ENCODE measurements around the gene CELF4. TPM values are rescaled to one million over a fixed set of nuclear protein-coding genes. Genes with fewer than 3 reads are reported as not detected.

CELF4 gene
- total RNA-seq, 2 donors from 2014 or later, result 3.3 to 4.7 TPM

- TF ChIP-seq POLR2A (IDR thresholded peaks at IDR 0.05), result no peak
- TF ChIP-seq, protein P1, sequence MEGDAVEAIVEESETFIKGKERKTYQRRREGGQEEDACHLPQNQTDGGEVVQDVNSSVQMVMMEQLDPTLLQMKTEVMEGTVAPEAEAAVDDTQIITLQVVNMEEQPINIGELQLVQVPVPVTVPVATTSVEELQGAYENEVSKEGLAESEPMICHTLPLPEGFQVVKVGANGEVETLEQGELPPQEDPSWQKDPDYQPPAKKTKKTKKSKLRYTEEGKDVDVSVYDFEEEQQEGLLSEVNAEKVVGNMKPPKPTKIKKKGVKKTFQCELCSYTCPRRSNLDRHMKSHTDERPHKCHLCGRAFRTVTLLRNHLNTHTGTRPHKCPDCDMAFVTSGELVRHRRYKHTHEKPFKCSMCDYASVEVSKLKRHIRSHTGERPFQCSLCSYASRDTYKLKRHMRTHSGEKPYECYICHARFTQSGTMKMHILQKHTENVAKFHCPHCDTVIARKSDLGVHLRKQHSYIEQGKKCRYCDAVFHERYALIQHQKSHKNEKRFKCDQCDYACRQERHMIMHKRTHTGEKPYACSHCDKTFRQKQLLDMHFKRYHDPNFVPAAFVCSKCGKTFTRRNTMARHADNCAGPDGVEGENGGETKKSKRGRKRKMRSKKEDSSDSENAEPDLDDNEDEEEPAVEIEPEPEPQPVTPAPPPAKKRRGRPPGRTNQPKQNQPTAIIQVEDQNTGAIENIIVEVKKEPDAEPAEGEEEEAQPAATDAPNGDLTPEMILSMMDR (IDR thresholded peaks at IDR 0.05), result no peak
- Histone ChIP-seq H3K36me3 (replicated peaks in 1 of 2; ENCODE audit: insufficient read depth in 1 of 2, low read depth in 2 of 2) (no peaks in the 10 kb centered on the region), H3K4me3 (no peak overlapping the region), H3K27me3 (no peaks in the 10 kb centered on the region), H3K27ac (no peak overlapping the region), H3K9me3 (no peaks in the 10 kb centered on the region), H3K4me1 (no peaks in the 10 kb centered on the region)
- ATAC-seq, result no peak
- no peak for DNase-seq
- intact Hi-C loops (cut with DNase I), result no loop called here
- WGBS, 2 donors, result 61 to 70% methylated on average over 10 of the region's 10 CpGs
These were observed 43.3 kb upstream of the CELF4 start for GRCh38 chr18:37608876-37609275.

- Histone ChIP-seq H3K4me1 (no peaks in the 10 kb centered on the region), H3K27ac (no peak overlapping the region), H3K4me3 (no peak overlapping the region), H3K27me3 (no peaks in the 10 kb centered on the region), H3K36me3 (replicated peaks in 1 of 2; ENCODE audit: insufficient read depth in 1 of 2, low read depth in 2 of 2) (no peaks in the 10 kb centered on the region), H3K9me3 (no peaks in the 10 kb centered on the region)
- intact Hi-C loops (cut with DNase I), result no loop called here
- TF ChIP-seq POLR2A (IDR thresholded peaks at IDR 0.05), result no peak
- TF ChIP-seq, protein P1 (IDR thresholded peaks at IDR 0.05), result no peak
- WGBS, 2 donors, result 74 to 85% methylated on average over 11 of the region's 11 CpGs
- no peak for DNase-seq
- ATAC-seq, result no peak
These were observed 41.7 kb upstream of the CELF4 start for GRCh38 chr18:37607281-37607680.

DNA sequence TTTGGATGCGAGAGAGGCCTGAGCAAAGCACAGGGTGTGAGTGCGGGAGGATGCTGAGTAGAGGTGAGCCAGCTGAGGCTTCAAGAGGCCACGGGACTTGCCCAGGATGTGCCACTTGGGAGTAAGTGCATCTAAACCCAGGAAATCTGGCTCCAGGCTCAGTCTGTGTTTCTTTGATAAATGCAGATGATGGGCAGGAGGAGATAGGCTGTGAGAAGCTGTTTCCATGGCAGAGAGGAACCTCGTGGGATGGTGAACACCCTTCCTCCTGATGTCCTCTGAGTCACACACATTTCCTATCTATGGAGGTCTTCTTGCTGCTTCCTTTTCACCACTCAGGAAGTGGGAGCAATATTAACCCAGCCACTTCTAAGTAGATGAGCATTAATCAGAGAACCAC lies 38.4 kb upstream of the CELF4 start:
- H3K27me3 ChIP-seq, result no peaks in the 10 kb centered on the region
- no peak for ATAC-seq

DNA sequence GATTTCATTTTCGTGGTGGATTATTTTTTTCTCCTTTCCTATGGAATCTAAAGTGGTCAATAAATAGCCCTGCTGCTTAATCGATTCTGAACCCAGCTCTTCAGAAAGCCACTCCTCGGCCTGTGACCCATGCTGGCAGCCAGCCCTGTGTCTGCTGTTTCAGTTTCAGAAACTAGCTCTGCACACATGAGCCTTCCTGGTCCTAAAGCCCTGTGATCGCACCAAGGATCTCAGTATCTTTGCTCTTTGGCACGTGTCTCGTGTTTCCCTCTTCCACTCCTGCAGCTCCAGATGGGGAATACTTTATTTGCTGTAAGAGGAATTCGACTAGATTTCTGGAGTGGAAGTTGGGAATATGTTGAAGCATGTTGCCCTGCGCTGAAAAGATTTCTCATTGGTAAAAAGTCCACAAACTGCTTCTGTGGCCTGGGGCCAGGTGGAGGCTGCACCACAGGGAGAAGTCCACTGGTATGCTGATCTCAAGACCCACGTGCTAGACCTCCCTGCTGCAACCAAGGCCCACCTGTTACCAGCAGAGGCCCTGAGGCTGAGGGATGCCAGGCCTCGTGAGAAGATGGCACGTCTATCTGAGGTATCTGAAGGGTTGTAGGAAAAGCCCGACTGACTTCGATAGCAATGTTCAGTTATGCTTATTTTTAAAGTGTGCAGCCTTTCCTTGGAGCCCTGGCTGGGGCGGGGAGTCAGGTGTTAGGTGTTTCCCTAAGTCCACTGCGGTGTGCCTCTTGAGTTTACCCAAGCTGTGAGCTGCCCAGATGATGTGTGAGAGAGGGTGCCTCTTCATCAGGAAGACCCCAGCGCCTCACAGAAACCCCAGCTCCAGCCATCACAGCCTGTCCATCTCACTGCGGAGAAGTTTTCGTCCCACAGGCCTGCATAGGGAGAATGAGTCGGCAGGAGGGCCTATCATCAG lies 33.6 kb upstream of the CELF4 start:
- 55 to 61% methylated on average over 18 to 19 of the region's 19 CpGs for WGBS, 2 donors
- H3K4me3 ChIP-seq, result no peak overlapping the region
- no peaks in the 10 kb centered on the region for H3K36me3 ChIP-seq (replicated peaks in 1 of 2; ENCODE audit: insufficient read depth in 1 of 2, low read depth in 2 of 2)
- TF ChIP-seq POLR2A (IDR thresholded peaks at IDR 0.05), result no peak
- TF ChIP-seq, protein P1 (IDR thresholded peaks at IDR 0.05), result no peak
- no peaks in the 10 kb centered on the region for H3K27me3 ChIP-seq
- DNase-seq, result no peak
- intact Hi-C loops (cut with DNase I), result no loop called here
- ATAC-seq, result no peak
- H3K4me1 ChIP-seq, result no peaks in the 10 kb centered on the region
- H3K27ac ChIP-seq, result no peak overlapping the region
- no peaks in the 10 kb centered on the region for H3K9me3 ChIP-seq

More for the DNA sequence above, 38.4 kb upstream of the CELF4 start:
- no peak overlapping the region for H3K27ac ChIP-seq
- no peak for TF ChIP-seq POLR2A (IDR thresholded peaks at IDR 0.05)
- TF ChIP-seq, protein P1 (IDR thresholded peaks at IDR 0.05), result no peak
- no peaks in the 10 kb centered on the region for H3K4me1 ChIP-seq
- intact Hi-C loops (cut with DNase I), result no loop called here
- H3K4me3 ChIP-seq, result no peak overlapping the region
- 67 to 75% methylated on average over 4 of the region's 4 CpGs for WGBS, 2 donors
- no peaks in the 10 kb centered on the region for H3K36me3 ChIP-seq (replicated peaks in 1 of 2; ENCODE audit: insufficient read depth in 1 of 2, low read depth in 2 of 2)
- H3K9me3 ChIP-seq, result no peaks in the 10 kb centered on the region
- no peak for DNase-seq

Data from body of pancreas (tissue), 4 donors.